ENCODE results near the gene TCF23.

DNA sequence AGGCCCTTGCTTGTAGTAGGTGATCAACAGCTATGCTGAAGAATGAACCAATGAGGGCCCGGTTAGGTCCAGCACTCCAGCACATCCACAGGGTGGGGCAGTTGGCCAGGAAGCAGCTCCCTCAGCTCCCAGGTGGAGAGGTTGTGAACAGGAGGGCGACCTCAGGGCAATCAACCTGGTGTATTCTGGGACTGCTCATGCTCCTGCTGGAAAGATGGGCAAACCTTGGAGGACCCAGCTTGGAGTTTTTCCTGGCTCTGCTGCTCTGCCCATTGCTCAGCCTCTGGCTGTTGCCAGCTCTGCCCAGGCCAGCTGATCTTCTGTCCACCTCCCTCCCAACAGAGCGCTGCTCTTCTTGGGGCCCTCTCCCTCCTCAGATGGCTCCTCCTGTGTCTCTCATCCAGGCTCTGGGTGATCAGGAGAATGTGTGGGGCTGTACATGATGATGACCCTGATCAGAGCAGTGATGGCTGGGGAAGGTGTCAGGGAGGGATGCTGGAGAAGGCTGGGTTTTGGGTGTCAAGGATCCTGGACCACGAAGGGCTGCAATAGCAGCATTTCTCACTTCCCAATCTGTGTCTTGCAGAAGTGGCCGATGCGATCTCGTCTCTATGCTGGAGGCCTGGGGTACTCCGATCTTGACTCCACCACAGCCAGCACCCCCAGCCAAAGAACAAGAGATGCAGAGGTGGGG lies 3.4 kb downstream of the TCF23 start:
- TF ChIP-seq, protein P1, sequence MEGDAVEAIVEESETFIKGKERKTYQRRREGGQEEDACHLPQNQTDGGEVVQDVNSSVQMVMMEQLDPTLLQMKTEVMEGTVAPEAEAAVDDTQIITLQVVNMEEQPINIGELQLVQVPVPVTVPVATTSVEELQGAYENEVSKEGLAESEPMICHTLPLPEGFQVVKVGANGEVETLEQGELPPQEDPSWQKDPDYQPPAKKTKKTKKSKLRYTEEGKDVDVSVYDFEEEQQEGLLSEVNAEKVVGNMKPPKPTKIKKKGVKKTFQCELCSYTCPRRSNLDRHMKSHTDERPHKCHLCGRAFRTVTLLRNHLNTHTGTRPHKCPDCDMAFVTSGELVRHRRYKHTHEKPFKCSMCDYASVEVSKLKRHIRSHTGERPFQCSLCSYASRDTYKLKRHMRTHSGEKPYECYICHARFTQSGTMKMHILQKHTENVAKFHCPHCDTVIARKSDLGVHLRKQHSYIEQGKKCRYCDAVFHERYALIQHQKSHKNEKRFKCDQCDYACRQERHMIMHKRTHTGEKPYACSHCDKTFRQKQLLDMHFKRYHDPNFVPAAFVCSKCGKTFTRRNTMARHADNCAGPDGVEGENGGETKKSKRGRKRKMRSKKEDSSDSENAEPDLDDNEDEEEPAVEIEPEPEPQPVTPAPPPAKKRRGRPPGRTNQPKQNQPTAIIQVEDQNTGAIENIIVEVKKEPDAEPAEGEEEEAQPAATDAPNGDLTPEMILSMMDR (IDR thresholded peaks at IDR 0.05) = no peak
- TF ChIP-seq POLR2AphosphoS5 (IDR thresholded peaks at IDR 0.05; ENCODE audit: low read depth, low read length) = no peak
